HG02981 (cell line): ENCODE data around the gene SPON2.
"Not testable (repeated sequence)": the region's sequence is repeated elsewhere in the genome, so short reads cannot be mapped to it uniquely, and the experiment has no call there.

Experiments used
- ATAC-seq: cut with Tn5 transposase; IDR thresholded peaks from one replicate; pipeline ENCODE4 v1.9.1; 2021; ENCODE audit warnings: mild to moderate bottlenecking, moderate library complexity; ENCODE audit not compliant: unreplicated experiment

SPON2 gene

GRCh38 chr4:1152290-1152689 is 20.1 kb downstream of the SPON2 start:
- ATAC-seq, result no peak

GRCh38 chr4:1151541-1151940 is 20.8 kb downstream of the SPON2 start:
- no peak for ATAC-seq

GRCh38 chr4:1150875-1151274 is 21.5 kb downstream of the SPON2 start:
- no peak for ATAC-seq

- no peak for ATAC-seq
These were observed 32.5 kb downstream of the SPON2 start for GRCh38 chr4:1139860-1140259.

GRCh38 chr4:1137850-1138249 is 34.5 kb downstream of the SPON2 start:
- no peak for ATAC-seq

- ATAC-seq, result no peak
These were observed 35.2 kb downstream of the SPON2 start for GRCh38 chr4:1137063-1137776.

GRCh38 chr4:1136048-1136447 is 36.3 kb downstream of the SPON2 start:
- ATAC-seq, result no peak

- ATAC-seq, result no peak
These were observed 39.4 kb downstream of the SPON2 start for GRCh38 chr4:1133033-1133432.

- peak; percentile 67 for ATAC-seq
These were observed 41.8 kb downstream of the SPON2 start for GRCh38 chr4:1130316-1131186.

GRCh38 chr4:1126506-1126905 is 45.9 kb downstream of the SPON2 start:
- no peak for ATAC-seq

GRCh38 chr4:1125466-1125865 is 46.9 kb downstream of the SPON2 start:
- not testable (repeated sequence) for ATAC-seq

GRCh38 chr4:1124818-1125217 is 47.6 kb downstream of the SPON2 start:
- no peak for ATAC-seq

- no peak for ATAC-seq
These were observed 49.9 kb downstream of the SPON2 start for GRCh38 chr4:1122505-1122904.
